Measurements from ENCODE around the gene ASCC3.
"Not testable (repeated sequence)": the region's sequence is repeated elsewhere in the genome, so short reads cannot be mapped to it uniquely, and the experiment has no call there.

ASCC3 gene

GRCh38 chr6:100881707-100882040 lies 545 bp upstream of the ASCC3 start:
- peak; percentile 5 for DNase-seq (ENCODE audit: low spot score)

GRCh38 chr6:100880149-100880852 lies 828 bp downstream of the ASCC3 start:
- no peak for DNase-seq (ENCODE audit: low spot score)

- no peak for DNase-seq (ENCODE audit: low spot score)
Measured at GRCh38 chr6:100879317-100879716, 1.8 kb downstream of the ASCC3 start.

- no peak for DNase-seq (ENCODE audit: low spot score)
Measured at GRCh38 chr6:100877851-100878250, 3.3 kb downstream of the ASCC3 start.

GRCh38 chr6:100876251-100876650 lies 4.9 kb downstream of the ASCC3 start:
- no peak for DNase-seq (ENCODE audit: low spot score)

- no peak for DNase-seq (ENCODE audit: low spot score)
Measured at GRCh38 chr6:100865525-100865924, 15.6 kb downstream of the ASCC3 start.

GRCh38 chr6:100862063-100862462 lies 19.1 kb downstream of the ASCC3 start:
- DNase-seq (ENCODE audit: low spot score) = no peak

- DNase-seq (ENCODE audit: low spot score) = no peak
Measured at GRCh38 chr6:100856146-100856545, 25.0 kb downstream of the ASCC3 start.

- DNase-seq (ENCODE audit: low spot score) = no peak
Measured at GRCh38 chr6:100851819-100852218, 29.3 kb downstream of the ASCC3 start.

GRCh38 chr6:100850174-100850573 lies 31.0 kb downstream of the ASCC3 start:
- no peak for DNase-seq (ENCODE audit: low spot score)

- no peak for DNase-seq (ENCODE audit: low spot score)
Measured at GRCh38 chr6:100846276-100846675, 34.9 kb downstream of the ASCC3 start.

GRCh38 chr6:100845676-100846075 lies 35.5 kb downstream of the ASCC3 start:
- DNase-seq (ENCODE audit: low spot score) = no peak

GRCh38 chr6:100839419-100839818 lies 41.7 kb downstream of the ASCC3 start:
- no peak for DNase-seq (ENCODE audit: low spot score)

GRCh38 chr6:100838011-100838410 lies 43.1 kb downstream of the ASCC3 start:
- DNase-seq (ENCODE audit: low spot score) = no peak

GRCh38 chr6:100833972-100834574 lies 47.1 kb downstream of the ASCC3 start:
- no peak for DNase-seq (ENCODE audit: low spot score)

- DNase-seq (ENCODE audit: low spot score) = not testable (repeated sequence)
Measured at GRCh38 chr6:100829077-100829595, 52.0 kb downstream of the ASCC3 start.

GRCh38 chr6:100823041-100823440 lies 58.1 kb downstream of the ASCC3 start:
- no peak for DNase-seq (ENCODE audit: low spot score)

- no peak for DNase-seq (ENCODE audit: low spot score)
Measured at GRCh38 chr6:100818066-100818465, 63.1 kb downstream of the ASCC3 start.

GRCh38 chr6:100810015-100810414 lies 71.1 kb downstream of the ASCC3 start:
- no peak for DNase-seq (ENCODE audit: low spot score)

- DNase-seq (ENCODE audit: low spot score) = no peak
Measured at GRCh38 chr6:100809346-100809745, 71.8 kb downstream of the ASCC3 start.

- DNase-seq (ENCODE audit: low spot score) = no peak
Measured at GRCh38 chr6:100808638-100809275, 72.4 kb downstream of the ASCC3 start.

GRCh38 chr6:100806296-100806695 lies 74.8 kb downstream of the ASCC3 start:
- DNase-seq (ENCODE audit: low spot score) = no peak
